HepG2 (cell line): ENCODE data around the gene DOCK1. TPM values are rescaled to one million over a fixed set of nuclear protein-coding genes. Genes with fewer than 3 reads are reported as not detected.

Experiments
- DNMT3B ChIP-seq: conservative IDR thresholded peaks from 2 replicates; pipeline ENCODE4 v1.6.1; 2016; ENCODE audit warnings: missing biosample characterization, control low read depth
- SETDB1 ChIP-seq: sonication (generic); formaldehyde crosslinking; IDR thresholded peaks from 2 replicates; pipeline ENCODE4 v1.5.1; 2020; ENCODE audit warnings: missing genetic modification reagents, mild to moderate bottlenecking, borderline replicate concordance
- ZNF780A ChIP-seq: sonication (generic); formaldehyde crosslinking; IDR thresholded peaks from 2 replicates; pipeline ENCODE4 v1.8.0; 2022; ENCODE audit warnings: mild to moderate bottlenecking, missing genetic modification reagents, moderate library complexity
- polyA plus RNA-seq, 8 experiments: library from polyadenylated mRNA; depleted of rRNA in 3 of 8; stranded (reverse) in 7 of 8; unstranded in 1 of 8; fragments of >200 nt; fragmentation: Illumina TruSeq in 4 of 8; extraction: Trizol in 4 of 8; gene quantifications; 2 replicates each; pipeline versions ENCODE4 v1.2.1 to v1.2.3, GENCODE V29; 2011 to 2016; ENCODE audit warnings: low read depth in 4 of 8, missing spikeins in 1 of 8, mixed read lengths in 1 of 8; ENCODE audit not compliant: insufficient read depth in 1 of 8
- total RNA-seq, 5 experiments: library from RNA; depleted of rRNA; stranded (reverse); fragments of >200 nt; fragmentation: Illumina TruSeq; extraction: Trizol; gene quantifications; 2 replicates each; pipeline ENCODE4 v1.2.3, GENCODE V29; 2016; ENCODE audit warnings: low read depth in 1 of 5
- TF ChIP-seq, protein P1 (sequence below): sonication (generic); formaldehyde crosslinking; IDR thresholded peaks from 2 replicates; pipeline ENCODE4 v1.4.0; 2020; ENCODE audit warnings: missing genetic modification reagents, mild to moderate bottlenecking, borderline replicate concordance
- TF ChIP-seq, protein P2 (sequence below), 2 experiments: sonication (generic) in 1 of 2; formaldehyde crosslinking in 1 of 2; IDR thresholded peaks; 2 replicates each; pipeline versions ENCODE4 v1.4.0 to v1.6.1; 2018 to 2020; ENCODE audit warnings: missing genetic modification reagents in 2 of 2, borderline replicate concordance in 1 of 2, low read depth in 1 of 2, mild to moderate bottlenecking in 1 of 2, missing biosample characterization in 1 of 2
- TF ChIP-seq, protein P3 (sequence below): sonication (generic); formaldehyde crosslinking; IDR thresholded peaks from 2 replicates; pipeline ENCODE4 v1.5.1; 2020; ENCODE audit warnings: missing genetic modification reagents, mild to moderate bottlenecking, borderline replicate concordance
- TF ChIP-seq, protein P4 (sequence below): sonication (generic); formaldehyde crosslinking; IDR thresholded peaks from 2 replicates; pipeline ENCODE4 v1.4.0; 2020; ENCODE audit warnings: missing genetic modification reagents

The DOCK1 gene
- total and polyA plus RNA-seq, 2 of the 13 experiments (the other 11 are each of a cell fraction or from before 2014, with no cell fraction given) = 8.3 to 25.5 TPM

DNA sequence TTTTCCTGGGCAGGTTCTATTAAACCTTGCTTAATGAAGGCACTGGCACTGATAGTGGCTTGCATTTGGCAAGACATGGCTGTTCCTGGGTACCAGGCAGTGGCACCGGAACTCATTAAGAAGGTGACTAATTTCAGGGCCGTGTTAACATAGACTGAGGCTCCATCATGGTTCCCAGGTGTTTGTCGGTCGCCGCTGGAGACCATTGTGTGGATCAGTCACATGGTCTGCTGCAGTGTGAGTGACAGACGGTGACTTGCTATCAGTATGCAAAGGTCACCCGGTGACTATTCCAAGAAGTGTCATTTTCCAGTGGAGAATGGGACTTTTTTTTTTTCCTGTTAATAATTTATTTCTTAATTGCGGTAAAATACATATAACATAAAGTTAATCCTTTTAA, 184.9 kb downstream of the DOCK1 start (continued):
- no peak for TF ChIP-seq ZNF780A
- TF ChIP-seq, protein P1, sequence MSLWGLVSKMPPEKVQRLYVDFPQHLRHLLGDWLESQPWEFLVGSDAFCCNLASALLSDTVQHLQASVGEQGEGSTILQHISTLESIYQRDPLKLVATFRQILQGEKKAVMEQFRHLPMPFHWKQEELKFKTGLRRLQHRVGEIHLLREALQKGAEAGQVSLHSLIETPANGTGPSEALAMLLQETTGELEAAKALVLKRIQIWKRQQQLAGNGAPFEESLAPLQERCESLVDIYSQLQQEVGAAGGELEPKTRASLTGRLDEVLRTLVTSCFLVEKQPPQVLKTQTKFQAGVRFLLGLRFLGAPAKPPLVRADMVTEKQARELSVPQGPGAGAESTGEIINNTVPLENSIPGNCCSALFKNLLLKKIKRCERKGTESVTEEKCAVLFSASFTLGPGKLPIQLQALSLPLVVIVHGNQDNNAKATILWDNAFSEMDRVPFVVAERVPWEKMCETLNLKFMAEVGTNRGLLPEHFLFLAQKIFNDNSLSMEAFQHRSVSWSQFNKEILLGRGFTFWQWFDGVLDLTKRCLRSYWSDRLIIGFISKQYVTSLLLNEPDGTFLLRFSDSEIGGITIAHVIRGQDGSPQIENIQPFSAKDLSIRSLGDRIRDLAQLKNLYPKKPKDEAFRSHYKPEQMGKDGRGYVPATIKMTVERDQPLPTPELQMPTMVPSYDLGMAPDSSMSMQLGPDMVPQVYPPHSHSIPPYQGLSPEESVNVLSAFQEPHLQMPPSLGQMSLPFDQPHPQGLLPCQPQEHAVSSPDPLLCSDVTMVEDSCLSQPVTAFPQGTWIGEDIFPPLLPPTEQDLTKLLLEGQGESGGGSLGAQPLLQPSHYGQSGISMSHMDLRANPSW (CRISPR knock-in tag) = no peak
- TF ChIP-seq, protein P2, sequence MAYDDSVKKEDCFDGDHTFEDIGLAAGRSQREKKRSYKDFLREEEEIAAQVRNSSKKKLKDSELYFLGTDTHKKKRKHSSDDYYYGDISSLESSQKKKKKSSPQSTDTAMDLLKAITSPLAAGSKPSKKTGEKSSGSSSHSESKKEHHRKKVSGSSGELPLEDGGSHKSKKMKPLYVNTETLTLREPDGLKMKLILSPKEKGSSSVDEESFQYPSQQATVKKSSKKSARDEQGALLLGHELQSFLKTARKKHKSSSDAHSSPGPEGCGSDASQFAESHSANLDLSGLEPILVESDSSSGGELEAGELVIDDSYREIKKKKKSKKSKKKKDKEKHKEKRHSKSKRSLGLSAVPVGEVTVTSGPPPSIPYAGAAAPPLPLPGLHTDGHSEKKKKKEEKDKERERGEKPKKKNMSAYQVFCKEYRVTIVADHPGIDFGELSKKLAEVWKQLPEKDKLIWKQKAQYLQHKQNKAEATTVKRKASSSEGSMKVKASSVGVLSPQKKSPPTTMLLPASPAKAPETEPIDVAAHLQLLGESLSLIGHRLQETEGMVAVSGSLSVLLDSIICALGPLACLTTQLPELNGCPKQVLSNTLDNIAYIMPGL (CRISPR knock-in tag; IDR thresholded peaks at IDR 0.05; ENCODE audit: borderline replicate concordance in 1 of 2, low read depth in 1 of 2) = no peak
- TF ChIP-seq, protein P3, sequence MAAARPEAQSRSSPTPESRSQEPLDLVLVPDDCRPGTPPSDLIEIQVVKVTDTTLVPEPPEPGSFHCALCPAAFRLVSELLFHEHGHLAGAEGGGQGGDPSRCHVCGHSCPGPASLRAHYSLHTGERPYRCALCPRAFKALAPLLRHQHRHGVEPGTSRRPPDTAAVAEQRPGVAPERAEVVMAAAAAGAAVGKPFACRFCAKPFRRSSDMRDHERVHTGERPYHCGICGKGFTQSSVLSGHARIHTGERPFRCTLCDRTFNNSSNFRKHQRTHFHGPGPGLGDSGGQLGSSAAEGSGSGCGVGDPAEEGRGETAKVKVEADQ (CRISPR knock-in tag) = no peak
- TF ChIP-seq, protein P4, sequence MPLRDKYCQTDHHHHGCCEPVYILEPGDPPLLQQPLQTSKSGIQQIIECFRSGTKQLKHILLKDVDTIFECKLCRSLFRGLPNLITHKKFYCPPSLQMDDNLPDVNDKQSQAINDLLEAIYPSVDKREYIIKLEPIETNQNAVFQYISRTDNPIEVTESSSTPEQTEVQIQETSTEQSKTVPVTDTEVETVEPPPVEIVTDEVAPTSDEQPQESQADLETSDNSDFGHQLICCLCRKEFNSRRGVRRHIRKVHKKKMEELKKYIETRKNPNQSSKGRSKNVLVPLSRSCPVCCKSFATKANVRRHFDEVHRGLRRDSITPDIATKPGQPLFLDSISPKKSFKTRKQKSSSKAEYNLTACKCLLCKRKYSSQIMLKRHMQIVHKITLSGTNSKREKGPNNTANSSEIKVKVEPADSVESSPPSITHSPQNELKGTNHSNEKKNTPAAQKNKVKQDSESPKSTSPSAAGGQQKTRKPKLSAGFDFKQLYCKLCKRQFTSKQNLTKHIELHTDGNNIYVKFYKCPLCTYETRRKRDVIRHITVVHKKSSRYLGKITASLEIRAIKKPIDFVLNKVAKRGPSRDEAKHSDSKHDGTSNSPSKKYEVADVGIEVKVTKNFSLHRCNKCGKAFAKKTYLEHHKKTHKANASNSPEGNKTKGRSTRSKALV (CRISPR knock-in tag) = no peak
- TF ChIP-seq DNMT3B (CRISPR knock-in tag) = no peak
- no peak for TF ChIP-seq SETDB1 (CRISPR knock-in tag)
